NCI-H2227 (cell line): Measurements from ENCODE around the gene TOM1L1.
A peak's percentile ranks its signal among the peaks of the same experiment; 100 is the strongest.

Experiments used
- DNase-seq: peaks from one replicate; lab custom pipeline; 2025; ENCODE audit not compliant: unreplicated experiment; lab: John Stamatoyannopoulos, UW

Gene TOM1L1

GRCh38 chr17:54898576-54898975, 2.1 kb upstream of the TOM1L1 start:
- DNase-seq: no peak

DNA sequence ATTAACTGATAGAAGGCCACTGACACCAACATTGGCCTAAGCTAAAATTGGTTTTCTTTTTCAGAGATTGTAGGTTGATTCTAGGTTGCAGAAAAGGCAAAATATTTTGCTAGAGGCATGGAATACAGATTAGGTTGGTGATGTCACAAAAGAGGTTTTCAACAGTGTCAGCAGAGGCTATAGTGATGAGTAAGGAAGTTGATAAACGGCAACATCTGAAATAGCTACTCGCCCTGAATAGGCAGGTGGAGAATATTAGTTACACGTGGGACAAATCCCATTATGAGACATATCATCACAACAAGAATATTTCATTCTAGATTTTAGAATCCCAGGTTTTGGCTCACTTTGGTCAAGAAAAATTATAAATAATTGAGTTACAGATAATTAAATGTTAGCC, 1.5 kb upstream of the TOM1L1 start:
- DNase-seq: no peak

- DNase-seq: peak; percentile 54
These were observed 763 bp upstream of the TOM1L1 start for GRCh38 chr17:54899721-54900456.

DNA sequence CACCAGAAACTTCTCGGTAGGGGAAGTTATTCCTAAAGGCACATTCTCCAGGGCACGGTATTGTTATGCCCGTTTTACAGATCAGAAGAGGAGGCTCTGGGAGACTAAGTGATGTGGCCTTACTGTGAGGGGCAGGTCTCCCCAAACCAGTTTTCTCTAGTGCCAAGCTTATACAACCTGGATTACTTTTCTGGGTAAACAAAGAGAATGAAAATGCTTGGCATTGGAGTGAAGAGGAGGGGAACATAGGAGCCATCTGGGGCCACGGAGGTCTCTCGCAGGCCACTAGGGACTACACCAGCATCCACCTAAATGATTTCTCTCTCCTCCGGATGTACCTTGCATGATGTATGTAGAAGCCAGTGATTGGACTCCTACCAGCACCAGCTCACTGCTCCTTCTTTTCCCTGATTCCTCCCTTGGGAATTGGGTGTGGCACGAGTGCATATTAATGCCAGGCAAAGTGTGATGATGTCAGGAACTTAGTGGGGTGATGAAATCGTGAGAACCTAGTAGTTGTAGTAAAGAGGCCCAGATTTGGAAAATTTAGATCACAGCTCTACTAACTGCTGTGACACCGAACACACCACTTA, 674 bp downstream of the TOM1L1 start:
- DNase-seq: peak; percentile 35

DNA sequence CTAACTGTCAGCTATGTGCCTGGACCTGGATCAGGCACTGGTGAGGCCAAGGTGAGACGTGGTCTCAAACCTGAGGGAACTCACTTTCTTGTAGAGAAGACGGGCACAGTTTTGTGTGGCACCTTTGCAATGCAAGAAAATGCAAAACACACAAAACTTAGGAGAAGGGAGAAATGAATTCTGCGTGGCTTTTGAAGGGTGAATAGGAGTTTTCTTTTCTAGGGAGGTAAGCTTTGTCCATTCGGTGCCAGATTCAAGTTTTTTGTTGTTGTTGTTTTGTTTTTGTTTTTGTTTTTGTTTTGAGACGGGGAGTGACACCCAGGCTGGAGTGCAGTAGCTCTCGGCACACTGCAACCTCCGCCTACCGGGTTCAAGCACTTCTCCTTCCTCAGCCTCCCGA, 1.4 kb downstream of the TOM1L1 start:
- DNase-seq: no peak

DNA sequence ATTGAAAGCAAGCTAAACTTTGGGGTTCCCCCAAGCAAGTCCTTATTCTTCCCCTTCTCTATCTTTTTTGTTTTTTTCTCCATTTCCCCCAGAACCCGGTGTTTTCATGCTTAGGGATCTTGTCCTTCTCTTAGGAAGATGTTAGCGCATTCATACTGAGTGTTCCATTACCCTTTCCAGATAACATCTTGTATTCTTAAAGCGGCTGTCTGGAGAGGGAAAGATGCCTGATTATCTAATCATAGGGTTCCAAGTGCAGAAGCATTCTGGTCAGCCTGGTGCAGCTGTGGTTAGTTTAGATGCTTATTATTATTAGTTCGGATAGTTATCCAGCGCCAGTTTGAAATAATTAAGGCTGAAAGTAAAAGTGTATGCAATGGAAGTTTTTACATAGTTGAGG, 2.0 kb downstream of the TOM1L1 start:
- DNase-seq: peak; percentile 18

GRCh38 chr17:54903375-54903774, 2.7 kb downstream of the TOM1L1 start:
- no peak for DNase-seq

DNA sequence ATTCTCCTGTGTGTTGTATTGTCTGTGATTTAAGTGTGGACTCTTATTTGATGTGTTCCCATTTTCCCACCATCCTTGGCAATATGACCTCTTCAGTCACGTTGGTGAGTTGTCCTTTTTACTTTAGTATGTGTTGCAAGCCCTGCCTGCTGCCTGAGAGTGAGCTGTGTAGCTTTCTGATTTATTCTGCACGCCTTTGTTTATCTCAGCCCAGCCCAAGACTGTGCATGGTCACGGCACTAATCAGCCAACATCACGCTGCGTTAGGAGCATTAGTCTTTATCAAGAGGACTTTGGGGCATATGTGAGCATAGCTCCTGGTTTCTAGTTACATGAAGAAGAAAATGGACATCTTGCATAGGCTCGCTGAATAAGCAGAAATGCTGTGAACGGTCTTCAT, 6.0 kb downstream of the TOM1L1 start:
- no peak for DNase-seq

GRCh38 chr17:54907376-54907775, 6.7 kb downstream of the TOM1L1 start:
- no peak for DNase-seq

DNA sequence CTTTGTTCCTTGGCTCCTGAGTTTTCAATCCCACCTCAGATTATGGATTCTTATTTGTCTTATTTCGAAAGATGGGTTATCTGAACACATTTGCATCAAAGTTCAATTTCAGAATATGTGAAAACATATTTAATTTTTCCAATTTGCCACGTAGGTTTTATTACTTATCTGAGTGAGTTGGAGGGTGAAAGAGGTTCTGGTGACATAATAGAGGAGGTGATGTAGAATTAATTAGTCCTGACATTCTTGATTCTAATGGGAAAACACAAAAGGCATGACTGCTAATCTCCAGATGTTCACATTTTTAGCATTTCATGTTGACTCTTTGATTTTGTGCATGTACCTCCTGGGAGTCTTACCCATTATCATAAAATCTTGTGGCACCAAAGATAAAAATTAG, 9.1 kb downstream of the TOM1L1 start:
- DNase-seq: no peak

DNA sequence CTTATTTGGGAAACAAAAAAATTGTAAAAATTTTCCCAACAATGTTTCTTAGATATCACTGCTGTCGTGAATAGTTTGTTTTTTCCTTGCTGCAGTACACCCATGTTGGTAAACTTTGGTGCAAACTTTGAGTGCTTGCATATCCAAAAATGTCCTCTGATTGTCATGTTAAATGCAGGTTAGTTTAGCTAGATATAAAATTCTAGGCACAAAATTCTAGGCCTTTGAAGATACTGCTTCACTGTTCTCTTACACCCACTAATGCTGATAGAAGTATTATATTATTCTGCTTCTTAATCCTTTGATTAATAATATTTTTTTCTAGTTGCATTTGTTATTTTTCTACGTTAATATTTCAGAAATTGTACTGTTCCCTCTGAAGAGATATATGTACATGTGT, 16.1 kb downstream of the TOM1L1 start:
- no peak for DNase-seq

DNA sequence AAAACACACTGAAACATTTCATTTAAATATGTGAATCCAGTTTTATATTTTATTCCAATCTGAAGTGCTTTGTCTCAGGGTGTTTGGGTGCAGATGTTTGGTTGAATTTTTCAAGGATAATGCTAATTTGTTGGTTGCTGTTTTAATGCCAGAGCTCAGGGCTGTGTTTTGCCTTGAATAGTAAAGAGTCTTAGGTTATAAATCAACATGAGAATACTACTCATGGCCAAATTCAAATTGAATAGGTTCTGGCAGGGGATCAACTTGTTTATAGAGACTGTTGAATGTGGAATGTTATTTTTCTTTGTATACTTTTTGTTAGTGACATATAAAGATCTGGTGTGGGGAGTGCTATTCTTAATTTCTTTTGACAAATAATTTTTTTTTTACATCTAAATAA, 18.8 kb downstream of the TOM1L1 start:
- no peak for DNase-seq

DNA sequence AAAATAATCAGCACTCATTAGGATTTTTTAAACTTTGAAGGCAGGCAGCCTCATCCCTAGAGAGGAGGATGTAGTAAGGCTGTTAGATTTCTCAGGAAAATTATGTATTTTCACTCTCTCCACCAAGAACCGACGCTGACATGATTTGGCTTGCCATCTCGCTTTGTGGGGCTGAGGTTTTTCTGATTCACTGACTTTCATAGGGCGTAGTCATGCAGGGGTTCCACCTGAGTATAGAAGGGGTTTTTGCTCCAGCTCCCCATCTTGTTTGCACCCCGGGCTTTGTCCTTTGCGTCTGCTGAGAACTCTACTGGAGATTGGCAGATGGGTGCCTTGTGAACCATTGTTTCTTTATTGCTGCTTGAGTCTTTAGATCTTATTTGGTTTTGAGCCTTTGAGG, 20.2 kb downstream of the TOM1L1 start:
- DNase-seq: no peak

DNA sequence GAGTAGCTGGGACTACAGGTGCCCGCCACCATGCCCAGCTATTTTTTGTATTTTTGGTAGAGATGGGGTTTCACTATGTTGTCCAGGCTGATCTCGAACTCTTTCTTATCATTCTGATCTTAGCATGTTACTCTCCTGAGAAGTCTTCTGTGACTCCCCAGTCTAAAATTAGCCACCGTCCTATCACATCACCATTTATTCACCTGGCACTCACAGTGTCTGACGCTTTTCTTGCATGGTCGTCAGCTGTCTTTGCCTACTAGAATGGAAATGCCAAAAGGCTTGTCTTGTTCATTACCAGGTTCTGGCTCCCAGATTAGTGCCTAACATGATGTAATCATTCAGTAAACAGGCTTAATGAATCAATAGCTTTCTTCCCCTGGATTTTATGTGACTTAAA, 23.8 kb downstream of the TOM1L1 start:
- DNase-seq: no peak

DNA sequence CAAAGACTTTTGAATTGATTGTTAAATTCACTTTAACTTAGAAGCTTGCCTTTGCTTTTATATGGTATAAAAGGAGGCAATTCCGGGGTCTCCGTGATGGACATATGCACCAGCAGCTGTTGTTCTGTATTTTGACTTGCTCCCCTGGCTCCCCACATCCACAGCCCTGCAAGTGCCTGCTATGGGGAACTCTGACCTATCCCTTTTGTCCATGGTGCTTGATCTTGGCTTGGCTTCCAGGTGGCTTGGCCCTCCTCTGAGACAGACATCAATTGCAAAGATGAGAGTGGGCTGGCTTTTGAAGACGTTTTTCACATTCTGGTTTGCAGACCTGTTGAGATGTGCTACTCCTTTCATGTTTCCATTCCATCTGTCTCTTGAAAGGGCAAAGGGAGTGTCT, 26.9 kb downstream of the TOM1L1 start:
- DNase-seq: no peak

- no peak for DNase-seq
These were observed 32.1 kb downstream of the TOM1L1 start for GRCh38 chr17:54932711-54933110.

- DNase-seq: no peak
These were observed 33.3 kb downstream of the TOM1L1 start for GRCh38 chr17:54933921-54934320.

DNA sequence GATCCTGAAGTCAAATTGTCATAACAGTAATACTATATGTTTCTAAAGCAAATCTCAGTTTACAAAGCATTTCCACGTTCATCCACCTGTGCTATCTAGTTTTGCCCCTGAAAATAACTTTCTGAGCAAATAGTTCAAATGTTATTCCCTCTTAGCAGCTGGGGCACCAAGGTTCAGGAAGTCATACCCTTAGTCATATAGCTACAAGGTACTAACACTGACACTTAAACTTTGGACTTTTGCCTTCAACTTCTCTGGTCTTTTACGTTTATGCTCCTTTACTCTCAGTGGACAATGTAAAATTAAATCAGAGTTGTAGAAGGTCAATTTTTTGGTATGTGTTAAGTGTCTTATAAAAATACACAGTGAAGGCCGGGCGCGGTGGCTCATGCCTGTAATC, 34.8 kb downstream of the TOM1L1 start:
- DNase-seq: no peak

DNA sequence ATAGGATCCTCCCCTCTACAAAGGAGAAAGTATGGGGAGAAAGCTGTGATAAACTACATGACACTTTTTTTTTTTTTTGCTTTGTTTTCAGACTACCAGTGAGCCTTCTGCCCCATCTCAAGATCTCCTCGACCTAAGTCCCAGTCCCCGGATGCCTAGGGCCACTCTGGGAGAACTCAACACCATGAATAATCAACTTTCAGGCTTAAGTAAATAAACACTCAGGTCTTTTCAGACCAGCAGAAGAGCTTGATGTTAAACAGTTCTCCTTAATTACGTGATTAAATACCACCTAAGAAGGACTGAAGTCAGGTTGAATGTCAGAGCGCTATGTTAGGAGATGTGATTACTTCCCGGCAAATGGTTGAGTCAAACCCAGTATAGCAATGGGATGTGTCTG, 36.4 kb downstream of the TOM1L1 start:
- no peak for DNase-seq

DNA sequence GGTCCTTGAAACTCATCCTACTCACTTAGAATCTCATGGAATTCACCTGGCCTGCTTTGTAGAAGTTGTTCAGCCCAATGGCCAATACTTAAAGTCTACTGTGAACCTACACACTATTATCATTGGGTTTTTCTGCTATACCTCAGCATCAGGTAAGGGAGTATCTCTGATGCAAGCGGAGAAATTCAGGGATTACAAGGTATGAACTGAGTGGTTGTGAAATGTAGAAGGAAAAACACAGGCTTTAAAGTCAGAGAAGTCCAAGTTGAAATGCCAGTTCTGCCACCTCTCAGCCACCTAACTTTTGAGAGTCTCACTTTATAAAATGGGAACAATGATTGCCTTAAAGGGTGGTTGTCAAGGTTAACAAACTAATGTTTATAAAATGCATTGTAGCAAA, 36.8 kb downstream of the TOM1L1 start:
- no peak for DNase-seq

- no peak for DNase-seq
These were observed 40.6 kb downstream of the TOM1L1 start for GRCh38 chr17:54941285-54941684.

DNA sequence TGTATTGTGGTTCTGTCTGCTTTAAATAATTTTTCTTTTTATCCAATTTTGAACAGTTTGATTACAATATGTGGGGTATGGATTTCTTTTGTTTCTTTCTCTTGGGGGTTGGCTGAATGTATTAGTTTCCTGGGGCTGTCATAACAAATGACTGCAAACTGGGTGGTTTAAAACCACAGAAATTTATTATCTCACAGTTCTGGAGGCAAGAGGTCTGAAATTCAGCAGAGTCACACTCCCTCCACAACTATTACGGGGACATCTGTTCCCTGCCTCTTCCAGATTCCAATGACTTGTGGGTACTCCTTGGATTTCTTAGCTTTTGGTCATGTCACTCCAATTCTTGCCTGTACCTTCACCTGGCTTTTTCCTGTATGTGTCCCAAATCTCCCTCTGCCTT, 44.1 kb downstream of the TOM1L1 start:
- DNase-seq: no peak

GRCh38 chr17:54945231-54945630, 44.6 kb downstream of the TOM1L1 start:
- no peak for DNase-seq
